H1 (cell line): ENCODE measurements around the gene CAB39L. TPM values are rescaled to one million over a fixed set of nuclear protein-coding genes. Genes with fewer than 3 reads are reported as not detected.

Source experiments
- CTCF ChIA-PET: fragments of 300-600 bp; sonication (Branson Sonifier 250); formaldehyde crosslinking; loops from one replicate; lab custom pipeline; 2021; ENCODE audit not compliant: partially characterized antibody; lab: Charles Lee
- POLR2A ChIA-PET: fragments of 300-600 bp; sonication (Branson Sonifier 250); formaldehyde crosslinking; loops from one replicate; lab custom pipeline; 2021; ENCODE audit warnings: inconsistent platforms; ENCODE audit not compliant: partially characterized antibody; lab: Charles Lee
- DNase-seq, 2 experiments: peaks; one replicate each; pipeline versions ENCODE4 v3.0.0 to v3.0.0-alpha.2; 2010 to 2022; ENCODE audit warnings: low spot score in 2 of 2, low read depth in 1 of 2, mixed read lengths in 1 of 2
- FAIRE-seq: peaks from 2 replicates; lab custom pipeline; 2011; peaks lifted over from hg19 to GRCh38; lab: Jason Lieb, UNC
- H2AFZ ChIP-seq: 2 replicates; pipeline ENCODE4 v1.8.1; 2012; ENCODE audit warnings: low read length, inconsistent platforms
- H2AK5ac ChIP-seq: 2 replicates; pipeline ENCODE4 v1.6.1; 2013; ENCODE audit warnings: low read depth, low read length
- H2BK120ac ChIP-seq: replicated peaks from 2 replicates; pipeline ENCODE3; 2013; ENCODE audit warnings: low read depth, low read length, inconsistent platforms
- H2BK12ac ChIP-seq: 2 replicates; pipeline ENCODE4 v1.6.1; 2013; ENCODE audit warnings: low read depth, low read length
- H2BK15ac ChIP-seq: 2 replicates; pipeline ENCODE4 v1.6.1; 2013; ENCODE audit warnings: low read length
- H2BK20ac ChIP-seq: 2 replicates; pipeline ENCODE4 v1.6.1; 2013; ENCODE audit warnings: low read length
- H2BK5ac ChIP-seq: 2 replicates; pipeline ENCODE4 v1.6.1; 2013; ENCODE audit warnings: low read depth, low read length
- H3K14ac ChIP-seq: 2 replicates; pipeline ENCODE4 v1.6.1; 2013; ENCODE audit warnings: inconsistent platforms; ENCODE audit not compliant: insufficient read length
- H3K18ac ChIP-seq: 2 replicates; pipeline ENCODE4 v1.6.1; 2013; ENCODE audit warnings: low read length; ENCODE audit errors: extremely low read depth
- H3K23ac ChIP-seq: 2 replicates; pipeline ENCODE4 v1.6.1; 2013; ENCODE audit warnings: inconsistent platforms; ENCODE audit not compliant: insufficient read length
- H3K23me2 ChIP-seq: 2 replicates; pipeline ENCODE4 v1.6.1; 2013; ENCODE audit warnings: low read depth, low read length
- H3K27ac ChIP-seq: 2 replicates; pipeline ENCODE4 v1.6.1; 2011; ENCODE audit warnings: low read depth, low read length, inconsistent platforms
- H3K27me3 ChIP-seq, 4 experiments: replicated peaks in 1 of 4; 1 replicate in 1 of 4; 2 replicates in 3 of 4; pipeline versions ENCODE4 v1.6.1 to v1.8.1; 2011 to 2013; ENCODE audit warnings: low read length in 3 of 4, mild to moderate bottlenecking in 3 of 4, inconsistent platforms in 2 of 4, mixed read lengths in 2 of 4, moderate library complexity in 1 of 4; ENCODE audit not compliant: control insufficient read depth in 3 of 4, insufficient read depth in 3 of 4; ENCODE audit errors: extremely low read depth in 1 of 4
- H3K36me3 ChIP-seq, 4 experiments: 2 replicates each; pipeline versions ENCODE4 v1.6.1 to v1.8.1; 2011 to 2013; ENCODE audit warnings: mild to moderate bottlenecking in 4 of 4, low read length in 3 of 4, moderate library complexity in 2 of 4, control low read depth in 1 of 4, inconsistent platforms in 1 of 4; ENCODE audit not compliant: insufficient read depth in 4 of 4, control insufficient read depth in 2 of 4
- H3K4ac ChIP-seq: replicated peaks from 2 replicates; pipeline ENCODE3; 2013; ENCODE audit warnings: low read length, low read depth, mixed read lengths, inconsistent platforms; ENCODE audit not compliant: insufficient read length
- H3K4me1 ChIP-seq, 4 experiments: replicated peaks in 1 of 4; 1 replicate in 1 of 4; 2 replicates in 3 of 4; pipeline versions ENCODE4 v1.6.1 to v1.8.1; 2011 to 2013; ENCODE audit warnings: low read length in 3 of 4, inconsistent platforms in 2 of 4, mixed read lengths in 1 of 4; ENCODE audit not compliant: insufficient read depth in 4 of 4, control insufficient read depth in 3 of 4
- H3K4me2 ChIP-seq, 2 experiments: 2 replicates each; pipeline versions ENCODE4 v1.6.1 to v1.8.1; 2011 to 2013; ENCODE audit warnings: low read depth in 2 of 2, low read length in 2 of 2, control low read depth in 1 of 2, inconsistent platforms in 1 of 2, mild to moderate bottlenecking in 1 of 2; ENCODE audit not compliant: insufficient read depth in 1 of 2
- H3K4me3 ChIP-seq, 4 experiments: fragments of 200-600, 300-600 bp in 1 of 4; sonication (generic), shearing (Covaris generic), sonication (Bioruptor Twin) in 1 of 4; 2 replicates each; pipeline versions ENCODE4 v1.5.1 to v1.8.1; 2011 to 2016; ENCODE audit warnings: low read length in 4 of 4, low read depth in 3 of 4, control low read depth in 2 of 4, inconsistent platforms in 2 of 4, mild to moderate bottlenecking in 2 of 4, mixed read lengths in 1 of 4, moderate library complexity in 1 of 4; ENCODE audit not compliant: insufficient read depth in 2 of 4; ENCODE audit errors: extremely low read depth in 1 of 4
- H3K56ac ChIP-seq: replicated peaks from 2 replicates; pipeline ENCODE3; 2013; ENCODE audit warnings: low read depth, mild to moderate bottlenecking, mixed read lengths, low read length, inconsistent platforms; ENCODE audit not compliant: insufficient read length
- H3K79me1 ChIP-seq: 2 replicates; pipeline ENCODE4 v1.6.1; 2013; ENCODE audit warnings: low read depth, low read length, control low read depth
- H3K79me2 ChIP-seq, 2 experiments: 2 replicates each; pipeline versions ENCODE4 v1.6.1 to v1.8.1; 2012 to 2013; ENCODE audit warnings: low read length in 2 of 2, mild to moderate bottlenecking in 2 of 2, inconsistent platforms in 1 of 2; ENCODE audit not compliant: insufficient read depth in 2 of 2, control insufficient read depth in 1 of 2
- H3K9ac ChIP-seq, 4 experiments: replicated peaks in 1 of 4; 1 replicate in 1 of 4; 2 replicates in 3 of 4; pipeline versions ENCODE4 v1.6.1 to v1.8.1; 2011 to 2013; ENCODE audit warnings: low read depth in 3 of 4, low read length in 3 of 4, control low read depth in 2 of 4, mild to moderate bottlenecking in 2 of 4, moderate library complexity in 2 of 4, inconsistent platforms in 1 of 4; ENCODE audit errors: extremely low read depth in 1 of 4
- H3K9me3 ChIP-seq, 2 experiments: 2 replicates each; pipeline versions ENCODE4 v1.6.1 to v1.8.1; 2012 to 2013; ENCODE audit warnings: mild to moderate bottlenecking in 2 of 2, moderate library complexity in 2 of 2, control low read depth in 1 of 2, inconsistent platforms in 1 of 2, low read depth in 1 of 2, low read length in 1 of 2, mixed read lengths in 1 of 2; ENCODE audit not compliant: insufficient read depth in 2 of 2
- H4K20me1 ChIP-seq, 2 experiments: replicated peaks in 1 of 2; 2 replicates each; pipeline versions ENCODE3 to v1.8.1; 2011 to 2013; ENCODE audit warnings: inconsistent platforms in 2 of 2, low read length in 2 of 2, mild to moderate bottlenecking in 1 of 2; ENCODE audit not compliant: insufficient read depth in 2 of 2, control insufficient read depth in 1 of 2
- H4K5ac ChIP-seq: 2 replicates; pipeline ENCODE4 v1.6.1; 2013; ENCODE audit warnings: low read length, low read depth, mixed read lengths, inconsistent platforms; ENCODE audit not compliant: insufficient read length
- H4K8ac ChIP-seq: 2 replicates; pipeline ENCODE4 v1.8.0; 2013; ENCODE audit warnings: mild to moderate bottlenecking, moderate library complexity, low read length, inconsistent platforms; ENCODE audit not compliant: insufficient read depth; ENCODE audit errors: extremely low read depth
- H4K91ac ChIP-seq: replicated peaks from 2 replicates; pipeline ENCODE3; 2013; ENCODE audit warnings: low read length, mixed read lengths, inconsistent platforms; ENCODE audit not compliant: insufficient read length
- CHD1 ChIP-seq: IDR thresholded peaks from 2 replicates; pipeline ENCODE4 v1.6.1; 2012; ENCODE audit warnings: low read depth, low read length, improper control_type of control experiment
- CHD2 ChIP-seq: IDR thresholded peaks from 2 replicates; pipeline ENCODE4 v1.6.1; 2012; ENCODE audit warnings: low read length, improper control_type of control experiment
- CREB1 ChIP-seq: IDR thresholded peaks from 2 replicates; pipeline ENCODE4 v1.6.1; 2012; ENCODE audit warnings: inconsistent platforms
- CTBP2 ChIP-seq: IDR thresholded peaks from 2 replicates; pipeline ENCODE4 v1.7.0; 2011; ENCODE audit warnings: borderline replicate concordance, mild to moderate bottlenecking, moderate library complexity, mixed read lengths, low read length; ENCODE audit not compliant: insufficient read depth, insufficient read length
- EZH2 ChIP-seq: fragments of 200-600 bp; sonication (generic); IDR thresholded peaks from 2 replicates; pipeline ENCODE4 v1.7.1; 2012; ENCODE audit warnings: low read depth, mild to moderate bottlenecking, moderate library complexity, low read length, inconsistent platforms; ENCODE audit not compliant: severe bottlenecking
- GTF2F1 ChIP-seq: IDR thresholded peaks from 2 replicates; pipeline ENCODE4 v1.6.1; 2012; ENCODE audit warnings: low read depth, low read length, improper control_type of control experiment, borderline replicate concordance
- HDAC2 ChIP-seq, 2 experiments: fragments of 300-600 bp in 1 of 2; sonication (generic) in 1 of 2; IDR thresholded peaks; 2 replicates each; pipeline ENCODE4 v1.6.1; 2011 to 2012; ENCODE audit warnings: low read depth in 2 of 2, low read length in 2 of 2, mild to moderate bottlenecking in 2 of 2, moderate library complexity in 2 of 2, borderline replicate concordance in 1 of 2, inconsistent platforms in 1 of 2
- POLR2AphosphoS5 ChIP-seq: IDR thresholded peaks from 2 replicates; pipeline ENCODE4 v1.6.1; 2011; ENCODE audit warnings: low read depth, low read length
- RBBP5 ChIP-seq: IDR thresholded peaks from 2 replicates; pipeline ENCODE4 v1.7.1; 2012; ENCODE audit warnings: low read depth, mild to moderate bottlenecking, inconsistent platforms, low read length, moderate library complexity, borderline replicate concordance
- RXRA ChIP-seq: IDR thresholded peaks from 2 replicates; pipeline ENCODE4 v1.6.1; 2011; ENCODE audit warnings: low read depth, mild to moderate bottlenecking, low read length, moderate library complexity; ENCODE audit not compliant: insufficient read depth
- SAP30 ChIP-seq: fragments of 300-600 bp; sonication (generic); IDR thresholded peaks from 2 replicates; pipeline ENCODE4 v1.7.1; 2012; ENCODE audit warnings: low read length, moderate library complexity, mild to moderate bottlenecking, inconsistent platforms; ENCODE audit not compliant: insufficient read depth, insufficient replicate concordance
- TAF7 ChIP-seq: optimal IDR thresholded peaks from 2 replicates; pipeline ENCODE3; 2011; ENCODE audit warnings: low read depth, mild to moderate bottlenecking, inconsistent platforms, low read length, moderate library complexity, borderline replicate concordance
- TBP ChIP-seq: IDR thresholded peaks from 2 replicates; pipeline ENCODE4 v1.6.1; 2011; ENCODE audit warnings: low read depth, low read length, improper control_type of control experiment
- TCF12 ChIP-seq: IDR thresholded peaks from 2 replicates; pipeline ENCODE4 v1.6.1; 2011; ENCODE audit warnings: low read depth, mild to moderate bottlenecking, low read length
- WGBS, 2 experiments: shearing (Covaris generic) in 1 of 2; methylation state at CpG; one replicate each; pipeline versions ENCODE4 v1.1.6 to v1.1.7; 2013 to 2015; ENCODE audit warnings: low lambda C conversion rate in 2 of 2, mixed read lengths in 2 of 2, inconsistent platforms in 1 of 2, low coverage in 1 of 2, missing lambda C conversion rate in 1 of 2; ENCODE audit not compliant: insufficient replicate concordance in 2 of 2, insufficient coverage in 1 of 2, insufficient read length in 1 of 2; ENCODE audit errors: extremely low coverage in 1 of 2, missing lambda C conversion rate in 1 of 2; 5-methylcytosine and 5-hydroxymethylcytosine counted together
- polyA plus RNA-seq, 7 experiments: library from polyadenylated mRNA; depleted of rRNA in 3 of 7; stranded (reverse) in 5 of 7; unstranded in 2 of 7; fragments of >200 nt in 5 of 7; fragments of 200-250 nt in 2 of 7; gene quantifications; 1 replicate in 5 of 7; 2 replicates in 1 of 7; 4 replicates in 1 of 7; pipeline versions ENCODE4 v1.2.1 to v1.2.3, GENCODE V29; 2011 to 2013; ENCODE audit warnings: missing spikeins in 2 of 7, mixed read lengths in 2 of 7
- total RNA-seq: library from RNA; stranded (reverse); fragmentation: NEBNext Ultra II Directional; extraction: Animal tissue kit (Norgen Biotek cat#: 25700); gene quantifications from 2 replicates; pipeline ENCODE4 v1.2.1, GENCODE V29; 2021

The CAB39L gene
- total and polyA plus RNA-seq, 2 of the 8 experiments (the other 6 are each of a cell fraction or from before 2014, with no cell fraction given) = 2.5 to 4.8 TPM

DNA sequence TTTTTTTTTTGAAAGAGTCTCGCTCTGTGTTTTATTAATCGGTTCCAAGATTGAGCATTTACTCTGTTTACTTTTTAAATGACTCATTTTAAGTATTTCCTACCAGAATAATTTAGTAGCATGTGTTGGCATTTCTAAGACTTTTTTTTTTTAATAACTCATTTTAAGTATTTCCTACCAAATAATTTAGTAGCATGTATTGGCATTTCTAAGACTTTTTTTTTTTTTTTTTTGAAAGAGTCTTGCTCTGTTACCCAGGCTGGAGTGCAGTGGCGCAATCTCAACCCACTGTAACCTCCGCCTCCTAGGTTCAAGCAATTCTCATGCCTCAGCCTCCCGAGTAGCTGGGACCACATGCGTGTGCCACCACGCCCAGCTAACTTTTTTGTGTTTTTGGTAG lies 13.4 kb upstream of the CAB39L start:
- no peak overlapping the region for H3K14ac ChIP-seq
- ChIA-PET CTCF (no interaction called here), POLR2A (interaction anchor here (2.1 kb wide), 1 partner anchor 13 kb away, joined by 10 read pairs; the partner anchor contains the start of genes CAB39L and SETDB2)
- H4K8ac ChIP-seq = no peak overlapping the region
- H2BK12ac ChIP-seq = no peak overlapping the region
- no peaks in the 10 kb centered on the region for H3K23me2 ChIP-seq
- H2BK15ac ChIP-seq = no peak overlapping the region
- no peak overlapping the region for H2BK120ac ChIP-seq
- H2BK20ac ChIP-seq = no peak overlapping the region
- no peak overlapping the region for H3K56ac ChIP-seq
- H3K27me3 ChIP-seq = no peaks in the 10 kb centered on the region
- peaks cover 0 to 12% (median 6%) of the 10 kb centered on the region in 4 experiments; a peak in 4 of 8 replicates for H3K36me3 ChIP-seq
- H3K4ac ChIP-seq = no peak overlapping the region
- H4K91ac ChIP-seq = no peak overlapping the region
- no peak overlapping the region for H2AK5ac ChIP-seq
- no peak overlapping the region for H3K23ac ChIP-seq
- H4K5ac ChIP-seq = no peak overlapping the region
- H3K4me3 ChIP-seq = no peak overlapping the region
- H3K9me3 ChIP-seq = peaks cover 4 to 5% of the 10 kb centered on the region in 2 experiments; a peak in 2 of 4 replicates
- 95% methylated on average over 6 of the region's 7 CpGs; no CpG with 5 or more reads in 1 of the 2 experiments for WGBS, 2 experiments
- no peak overlapping the region for H3K18ac ChIP-seq
- no peaks in the 10 kb centered on the region for H3K79me2 ChIP-seq
- no peak for FAIRE-seq
- H3K4me2 ChIP-seq = no peak overlapping the region
- no peaks in the 10 kb centered on the region for H3K79me1 ChIP-seq
- H4K20me1 ChIP-seq = no peaks in the 10 kb centered on the region
- H3K9ac ChIP-seq = no peak overlapping the region
- no peak overlapping the region for H2AFZ ChIP-seq
- no peak overlapping the region for H3K27ac ChIP-seq
- H2BK5ac ChIP-seq = no peak overlapping the region
- no peak for TF ChIP-seq CHD2
- TF ChIP-seq RBBP5 = no peak
- no peak for TF ChIP-seq EZH2
- no peak for TF ChIP-seq CREB1
- TF ChIP-seq TAF7 = no peak
- TF ChIP-seq TCF12 = no peak
- TF ChIP-seq RXRA = no peak
- TF ChIP-seq HDAC2 (IDR thresholded peaks at IDR 0.05; ENCODE audit: borderline replicate concordance in 1 of 2, low read depth in 2 of 2, low read length in 2 of 2) = no peak
- TF ChIP-seq TBP = no peak
- no peak for TF ChIP-seq GTF2F1
- TF ChIP-seq CTBP2 = no peak
- no peak for TF ChIP-seq POLR2AphosphoS5
- TF ChIP-seq SAP30 = no peak
- TF ChIP-seq CHD1 = no peak
- H3K4me1 ChIP-seq = no peaks in the 10 kb centered on the region
- no peak for DNase-seq
